ENCODE results near the gene SPTSSB.

DNA sequence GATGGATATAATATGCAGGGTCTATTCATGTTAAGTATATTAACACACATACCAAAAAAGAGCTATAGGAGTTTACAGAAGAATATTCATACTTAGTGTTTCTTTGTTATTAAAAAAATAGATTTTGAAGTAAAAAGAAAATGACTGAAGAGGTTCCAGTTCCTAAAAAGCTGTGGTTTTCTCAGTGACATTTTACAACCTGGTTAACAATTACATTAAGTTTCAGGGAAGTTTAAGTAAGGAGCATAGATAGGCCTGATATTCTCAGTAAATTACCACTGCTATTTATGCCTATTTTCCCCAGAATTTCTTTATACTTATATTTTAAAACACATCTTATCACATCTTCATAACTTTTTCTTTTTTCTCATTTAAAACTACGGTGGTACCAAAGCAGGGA, 43.6 kb upstream of the SPTSSB start:
- TF ChIP-seq, protein P1, sequence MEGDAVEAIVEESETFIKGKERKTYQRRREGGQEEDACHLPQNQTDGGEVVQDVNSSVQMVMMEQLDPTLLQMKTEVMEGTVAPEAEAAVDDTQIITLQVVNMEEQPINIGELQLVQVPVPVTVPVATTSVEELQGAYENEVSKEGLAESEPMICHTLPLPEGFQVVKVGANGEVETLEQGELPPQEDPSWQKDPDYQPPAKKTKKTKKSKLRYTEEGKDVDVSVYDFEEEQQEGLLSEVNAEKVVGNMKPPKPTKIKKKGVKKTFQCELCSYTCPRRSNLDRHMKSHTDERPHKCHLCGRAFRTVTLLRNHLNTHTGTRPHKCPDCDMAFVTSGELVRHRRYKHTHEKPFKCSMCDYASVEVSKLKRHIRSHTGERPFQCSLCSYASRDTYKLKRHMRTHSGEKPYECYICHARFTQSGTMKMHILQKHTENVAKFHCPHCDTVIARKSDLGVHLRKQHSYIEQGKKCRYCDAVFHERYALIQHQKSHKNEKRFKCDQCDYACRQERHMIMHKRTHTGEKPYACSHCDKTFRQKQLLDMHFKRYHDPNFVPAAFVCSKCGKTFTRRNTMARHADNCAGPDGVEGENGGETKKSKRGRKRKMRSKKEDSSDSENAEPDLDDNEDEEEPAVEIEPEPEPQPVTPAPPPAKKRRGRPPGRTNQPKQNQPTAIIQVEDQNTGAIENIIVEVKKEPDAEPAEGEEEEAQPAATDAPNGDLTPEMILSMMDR (conservative IDR thresholded peaks at IDR 0.05 in 1 of 2, IDR thresholded peaks at IDR 0.05 in 1 of 2; ENCODE audit: low read depth in 1 of 2, low read length in 2 of 2) = no peak
- no peak for TF ChIP-seq EZH2 (IDR thresholded peaks at IDR 0.05; ENCODE audit: low read length, missing control alignments)
